Measurements from ENCODE around the gene MPHOSPH10. TPM values are rescaled to one million over a fixed set of nuclear protein-coding genes. Genes with fewer than 3 reads are reported as not detected.

Gene MPHOSPH10
- total and polyA plus RNA-seq, 2 donors (not counting 3 experiments of a cell fraction or from before 2014, with no cell fraction given), result 4.4 to 38.8 TPM

DNA sequence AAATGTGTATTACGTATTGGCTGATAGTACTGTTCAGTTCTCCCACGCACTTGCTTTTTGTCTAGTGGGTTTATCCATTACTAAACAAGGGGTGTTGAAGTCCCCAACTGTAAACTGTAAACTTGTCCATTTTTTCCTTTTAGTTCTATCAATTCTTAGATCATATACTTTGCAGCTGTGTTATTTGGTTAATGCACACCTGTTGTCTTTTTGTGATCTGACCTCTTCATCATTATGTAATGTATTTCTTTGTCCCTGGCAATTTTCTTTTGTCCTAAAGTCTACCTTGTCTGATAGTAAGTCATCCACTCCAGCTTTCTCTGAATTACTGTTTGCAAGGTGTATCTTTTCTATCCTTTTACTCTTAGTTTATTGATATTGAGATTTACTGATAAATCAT, 22.3 kb upstream of the MPHOSPH10 start:
- ChIA-PET CTCF (no interaction called here), POLR2A (no interaction called here)
- H3K36me3 ChIP-seq (ENCODE audit: control insufficient read depth in 2 of 2, extremely low read depth in 1 of 2, insufficient read depth in 2 of 2, low read length in 2 of 2), result no peaks in the 10 kb centered on the region
- H3K9ac ChIP-seq (replicated peaks; ENCODE audit: extremely low read depth, insufficient read depth, low read length), result no peak overlapping the region
- intact Hi-C loops (cut with micrococcal nuclease), result no loop called here
- H3K4me3 ChIP-seq (replicated peaks in 1 of 3; ENCODE audit: insufficient read depth in 1 of 3, low read depth in 1 of 3, low read length in 3 of 3), result no peak overlapping the region
- FAIRE-seq, result no peak
- H3K27me3 ChIP-seq (ENCODE audit: control insufficient read depth in 2 of 2, insufficient read depth in 2 of 2, low read length in 2 of 2), result no peaks in the 10 kb centered on the region
- dilution Hi-C loops (cut with MboI; ENCODE audit: extremely low pct_ligation_motif_present, low sequenced_read_pairs), result no loop called here
- no peak for DNase-seq (ENCODE audit: low read depth, low spot score)
- no peak overlapping the region for H3K4me2 ChIP-seq (ENCODE audit: insufficient read depth, low read length)
- no peak overlapping the region for H2AFZ ChIP-seq (ENCODE audit: low read depth, low read length)
- no peaks in the 10 kb centered on the region for H3K9me3 ChIP-seq (replicated peaks; ENCODE audit: control insufficient read depth, insufficient read depth, low read length)
- BruUV-seq (replicated peaks), result no TSS peak
- H3K27ac ChIP-seq (ENCODE audit: insufficient read depth, low read depth, low read length), result no peak overlapping the region
- TF ChIP-seq FOS (IDR thresholded peaks at IDR 0.05; ENCODE audit: borderline replicate concordance, insufficient read depth, low read length), result no peak
- no peak for TF ChIP-seq POLR2A (IDR thresholded peaks at IDR 0.05; ENCODE audit: low read depth, low read length)
- TF ChIP-seq, protein P1, sequence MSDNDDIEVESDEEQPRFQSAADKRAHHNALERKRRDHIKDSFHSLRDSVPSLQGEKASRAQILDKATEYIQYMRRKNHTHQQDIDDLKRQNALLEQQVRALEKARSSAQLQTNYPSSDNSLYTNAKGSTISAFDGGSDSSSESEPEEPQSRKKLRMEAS (IDR thresholded peaks at IDR 0.05; ENCODE audit: insufficient read depth, insufficient read length), result no peak
- no peak for TF ChIP-seq POLR2AphosphoS5 (IDR thresholded peaks at IDR 0.05; ENCODE audit: insufficient read depth, low read depth, low read length)
- TF ChIP-seq, protein P2, sequence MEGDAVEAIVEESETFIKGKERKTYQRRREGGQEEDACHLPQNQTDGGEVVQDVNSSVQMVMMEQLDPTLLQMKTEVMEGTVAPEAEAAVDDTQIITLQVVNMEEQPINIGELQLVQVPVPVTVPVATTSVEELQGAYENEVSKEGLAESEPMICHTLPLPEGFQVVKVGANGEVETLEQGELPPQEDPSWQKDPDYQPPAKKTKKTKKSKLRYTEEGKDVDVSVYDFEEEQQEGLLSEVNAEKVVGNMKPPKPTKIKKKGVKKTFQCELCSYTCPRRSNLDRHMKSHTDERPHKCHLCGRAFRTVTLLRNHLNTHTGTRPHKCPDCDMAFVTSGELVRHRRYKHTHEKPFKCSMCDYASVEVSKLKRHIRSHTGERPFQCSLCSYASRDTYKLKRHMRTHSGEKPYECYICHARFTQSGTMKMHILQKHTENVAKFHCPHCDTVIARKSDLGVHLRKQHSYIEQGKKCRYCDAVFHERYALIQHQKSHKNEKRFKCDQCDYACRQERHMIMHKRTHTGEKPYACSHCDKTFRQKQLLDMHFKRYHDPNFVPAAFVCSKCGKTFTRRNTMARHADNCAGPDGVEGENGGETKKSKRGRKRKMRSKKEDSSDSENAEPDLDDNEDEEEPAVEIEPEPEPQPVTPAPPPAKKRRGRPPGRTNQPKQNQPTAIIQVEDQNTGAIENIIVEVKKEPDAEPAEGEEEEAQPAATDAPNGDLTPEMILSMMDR (IDR thresholded peaks at IDR 0.05; ENCODE audit: extremely low read depth in 1 of 2, insufficient read depth in 1 of 2, low read depth in 1 of 2, low read length in 2 of 2), result no peak
- no peak for TF ChIP-seq GATA2 (IDR thresholded peaks at IDR 0.05; ENCODE audit: insufficient read depth, insufficient read length, low read depth, low read length)
- no peak for TF ChIP-seq MYC (IDR thresholded peaks at IDR 0.05; ENCODE audit: low read depth, low read length)
- no peak for TF ChIP-seq JUN (IDR thresholded peaks at IDR 0.05; ENCODE audit: borderline replicate concordance, insufficient read depth, insufficient read length, low read depth)
- TF ChIP-seq EZH2 (IDR thresholded peaks at IDR 0.05; ENCODE audit: borderline replicate concordance, low read depth, low read length, severe bottlenecking), result no peak
- H3K9me1 ChIP-seq (replicated peaks; ENCODE audit: control insufficient read depth, extremely low read depth, insufficient read depth, low read length), result no peaks in the 10 kb centered on the region
- no peaks in the 10 kb centered on the region for H4K20me1 ChIP-seq (replicated peaks; ENCODE audit: control insufficient read depth, extremely low read depth, insufficient read depth, low read length)
- H3K79me2 ChIP-seq (ENCODE audit: control insufficient read depth, insufficient read depth, low read length), result no peaks in the 10 kb centered on the region
- no peaks in the 10 kb centered on the region for H3K4me1 ChIP-seq (ENCODE audit: control insufficient read depth, extremely low read depth, insufficient read depth, low read length)

All from endothelial cell of umbilical vein (primary cell).